GM23338 (cell line): Measurements from ENCODE around the gene PHYKPL.

Experiments
- CREB1 ChIP-seq: fragments of 250-450 bp; sonication (Bioruptor Pico); IDR thresholded peaks from 2 replicates; pipeline ENCODE4 v1.5.0; 2020; ENCODE audit warnings: low read depth, mild to moderate bottlenecking, moderate library complexity
- EZH2 ChIP-seq: fragments of 200-600 bp; sonication (generic); IDR thresholded peaks from one replicate; pipeline ENCODE4 v1.8.0; 2017; ENCODE audit warnings: antibody characterized with exemption, mild to moderate bottlenecking, low read depth; ENCODE audit not compliant: unreplicated experiment
- EZH2phosphoT487 ChIP-seq: fragments of 200-600 bp; sonication (generic); IDR thresholded peaks from one replicate; pipeline ENCODE4 v1.8.1; 2018; ENCODE audit warnings: antibody characterized with exemption; ENCODE audit not compliant: unreplicated experiment
- JUNB ChIP-seq: IDR thresholded peaks from one replicate; pipeline ENCODE4 v1.6.1; 2016; ENCODE audit warnings: antibody characterized with exemption; ENCODE audit not compliant: unreplicated experiment
- NANOG ChIP-seq: IDR thresholded peaks from 2 replicates; pipeline ENCODE4 v1.6.1; 2016; ENCODE audit warnings: antibody characterized with exemption, borderline replicate concordance
- POLR2AphosphoS5 ChIP-seq: IDR thresholded peaks from 2 replicates; pipeline ENCODE4 v1.6.1; 2016; ENCODE audit warnings: antibody characterized with exemption, low read depth
- STAT1 ChIP-seq: IDR thresholded peaks from one replicate; pipeline ENCODE4 v1.6.1; 2016; ENCODE audit warnings: antibody characterized with exemption; ENCODE audit not compliant: unreplicated experiment
- ZNF114 ChIP-seq: fragments of 250-450 bp; sonication (Bioruptor Pico); IDR thresholded peaks from 2 replicates; pipeline ENCODE4 v1.5.0; 2020; ENCODE audit warnings: mild to moderate bottlenecking, moderate library complexity
- ZNF331 ChIP-seq: fragments of 250-450 bp; sonication (Bioruptor Pico); IDR thresholded peaks from 2 replicates; pipeline ENCODE4 v1.5.0; 2020; ENCODE audit warnings: low read depth, mild to moderate bottlenecking, moderate library complexity
- TF ChIP-seq, protein P1 (sequence below), 2 experiments: fragments of 200-600 bp in 1 of 2; sonication (generic) in 1 of 2; conservative IDR thresholded peaks; 2 replicates each; pipeline versions ENCODE4 v1.5.1 to v1.6.1; 2016 to 2017; ENCODE audit warnings: antibody characterized with exemption in 2 of 2, low read depth in 2 of 2, mild to moderate bottlenecking in 2 of 2, moderate library complexity in 1 of 2
- TF ChIP-seq, protein P2 (sequence below): IDR thresholded peaks from one replicate; pipeline ENCODE4 v1.6.1; 2018; ENCODE audit warnings: antibody characterized with exemption; ENCODE audit not compliant: unreplicated experiment
- TF ChIP-seq, protein P3 (sequence below): IDR thresholded peaks from 2 replicates; pipeline ENCODE4 v1.6.1; 2016; ENCODE audit warnings: antibody characterized with exemption

DNA sequence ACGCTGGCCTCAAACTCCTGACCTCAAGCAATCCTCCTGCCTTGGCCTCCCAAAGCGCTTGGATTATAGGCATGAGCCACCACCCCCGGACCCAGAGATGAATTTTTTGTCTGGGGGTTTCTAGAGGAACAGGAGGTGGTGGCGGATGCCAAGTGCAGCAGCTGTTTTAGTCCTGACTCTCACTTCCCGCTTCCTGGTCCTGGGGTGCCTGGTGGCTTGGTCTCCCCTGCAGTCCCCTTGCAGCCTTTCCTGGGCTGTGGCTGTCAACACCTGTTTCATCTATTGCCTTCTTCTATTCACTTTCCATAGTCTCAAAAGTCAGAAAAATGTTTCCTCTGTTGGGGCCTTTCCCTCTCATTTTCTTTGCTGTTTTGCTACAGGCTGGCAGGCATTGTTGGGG is 72.4 kb downstream of the PHYKPL start:
- TF ChIP-seq, protein P1, sequence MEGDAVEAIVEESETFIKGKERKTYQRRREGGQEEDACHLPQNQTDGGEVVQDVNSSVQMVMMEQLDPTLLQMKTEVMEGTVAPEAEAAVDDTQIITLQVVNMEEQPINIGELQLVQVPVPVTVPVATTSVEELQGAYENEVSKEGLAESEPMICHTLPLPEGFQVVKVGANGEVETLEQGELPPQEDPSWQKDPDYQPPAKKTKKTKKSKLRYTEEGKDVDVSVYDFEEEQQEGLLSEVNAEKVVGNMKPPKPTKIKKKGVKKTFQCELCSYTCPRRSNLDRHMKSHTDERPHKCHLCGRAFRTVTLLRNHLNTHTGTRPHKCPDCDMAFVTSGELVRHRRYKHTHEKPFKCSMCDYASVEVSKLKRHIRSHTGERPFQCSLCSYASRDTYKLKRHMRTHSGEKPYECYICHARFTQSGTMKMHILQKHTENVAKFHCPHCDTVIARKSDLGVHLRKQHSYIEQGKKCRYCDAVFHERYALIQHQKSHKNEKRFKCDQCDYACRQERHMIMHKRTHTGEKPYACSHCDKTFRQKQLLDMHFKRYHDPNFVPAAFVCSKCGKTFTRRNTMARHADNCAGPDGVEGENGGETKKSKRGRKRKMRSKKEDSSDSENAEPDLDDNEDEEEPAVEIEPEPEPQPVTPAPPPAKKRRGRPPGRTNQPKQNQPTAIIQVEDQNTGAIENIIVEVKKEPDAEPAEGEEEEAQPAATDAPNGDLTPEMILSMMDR (conservative IDR thresholded peaks at IDR 0.05; ENCODE audit: low read depth in 2 of 2), result no peak
- TF ChIP-seq CREB1 (CRISPR knock-in tag), result no peak
- TF ChIP-seq, protein P2, sequence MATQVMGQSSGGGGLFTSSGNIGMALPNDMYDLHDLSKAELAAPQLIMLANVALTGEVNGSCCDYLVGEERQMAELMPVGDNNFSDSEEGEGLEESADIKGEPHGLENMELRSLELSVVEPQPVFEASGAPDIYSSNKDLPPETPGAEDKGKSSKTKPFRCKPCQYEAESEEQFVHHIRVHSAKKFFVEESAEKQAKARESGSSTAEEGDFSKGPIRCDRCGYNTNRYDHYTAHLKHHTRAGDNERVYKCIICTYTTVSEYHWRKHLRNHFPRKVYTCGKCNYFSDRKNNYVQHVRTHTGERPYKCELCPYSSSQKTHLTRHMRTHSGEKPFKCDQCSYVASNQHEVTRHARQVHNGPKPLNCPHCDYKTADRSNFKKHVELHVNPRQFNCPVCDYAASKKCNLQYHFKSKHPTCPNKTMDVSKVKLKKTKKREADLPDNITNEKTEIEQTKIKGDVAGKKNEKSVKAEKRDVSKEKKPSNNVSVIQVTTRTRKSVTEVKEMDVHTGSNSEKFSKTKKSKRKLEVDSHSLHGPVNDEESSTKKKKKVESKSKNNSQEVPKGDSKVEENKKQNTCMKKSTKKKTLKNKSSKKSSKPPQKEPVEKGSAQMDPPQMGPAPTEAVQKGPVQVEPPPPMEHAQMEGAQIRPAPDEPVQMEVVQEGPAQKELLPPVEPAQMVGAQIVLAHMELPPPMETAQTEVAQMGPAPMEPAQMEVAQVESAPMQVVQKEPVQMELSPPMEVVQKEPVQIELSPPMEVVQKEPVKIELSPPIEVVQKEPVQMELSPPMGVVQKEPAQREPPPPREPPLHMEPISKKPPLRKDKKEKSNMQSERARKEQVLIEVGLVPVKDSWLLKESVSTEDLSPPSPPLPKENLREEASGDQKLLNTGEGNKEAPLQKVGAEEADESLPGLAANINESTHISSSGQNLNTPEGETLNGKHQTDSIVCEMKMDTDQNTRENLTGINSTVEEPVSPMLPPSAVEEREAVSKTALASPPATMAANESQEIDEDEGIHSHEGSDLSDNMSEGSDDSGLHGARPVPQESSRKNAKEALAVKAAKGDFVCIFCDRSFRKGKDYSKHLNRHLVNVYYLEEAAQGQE, result no peak
- no peak for TF ChIP-seq POLR2AphosphoS5
- TF ChIP-seq ZNF114 (CRISPR knock-in tag), result no peak
- TF ChIP-seq EZH2phosphoT487, result no peak
- TF ChIP-seq EZH2, result no peak
- TF ChIP-seq, protein P3, sequence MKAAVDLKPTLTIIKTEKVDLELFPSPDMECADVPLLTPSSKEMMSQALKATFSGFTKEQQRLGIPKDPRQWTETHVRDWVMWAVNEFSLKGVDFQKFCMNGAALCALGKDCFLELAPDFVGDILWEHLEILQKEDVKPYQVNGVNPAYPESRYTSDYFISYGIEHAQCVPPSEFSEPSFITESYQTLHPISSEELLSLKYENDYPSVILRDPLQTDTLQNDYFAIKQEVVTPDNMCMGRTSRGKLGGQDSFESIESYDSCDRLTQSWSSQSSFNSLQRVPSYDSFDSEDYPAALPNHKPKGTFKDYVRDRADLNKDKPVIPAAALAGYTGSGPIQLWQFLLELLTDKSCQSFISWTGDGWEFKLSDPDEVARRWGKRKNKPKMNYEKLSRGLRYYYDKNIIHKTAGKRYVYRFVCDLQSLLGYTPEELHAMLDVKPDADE, result no peak
- no peak for TF ChIP-seq JUNB
- TF ChIP-seq ZNF331 (CRISPR knock-in tag), result no peak
- TF ChIP-seq STAT1, result no peak
- no peak for TF ChIP-seq NANOG
